ENCODE data around the gene RNF138.
"Not testable (repeated sequence)": the region's sequence is repeated elsewhere in the genome, so short reads cannot be mapped to it uniquely, and the experiment has no call there.

The RNF138 gene

GRCh38 chr18:32090831-32091230, 843 bp upstream of the RNF138 start:
- peaks cover 45% of the 10 kb centered on the region for H3K36me3 Mint-ChIP-seq
- peak overlapping the region; percentile 96 for H3K4me3 Mint-ChIP-seq
- H3K27ac Mint-ChIP-seq; H3K9me3 Mint-ChIP-seq; ATAC-seq; DNase-seq (ENCODE audit: low spot score in 2 of 2): not testable (repeated sequence)
- peaks cover 42% of the 10 kb centered on the region for H3K4me1 Mint-ChIP-seq

- Mint-ChIP-seq H3K4me1 (peaks cover 43% of the 10 kb centered on the region), H3K4me3 (peak overlapping the region; percentile 96), H3K9me3 (no peaks in the 10 kb centered on the region), H3K36me3 (peaks cover 50% of the 10 kb centered on the region), H3K27ac (peak overlapping the region; percentile 97)
- DNase-seq (ENCODE audit: low spot score in 2 of 2) (no peak), ATAC-seq (no peak)
These were observed 350 bp upstream of the RNF138 start for GRCh38 chr18:32091325-32091723.

GRCh38 chr18:32092422-32093101, 888 bp downstream of the RNF138 start:
- DNase-seq (ENCODE audit: low spot score in 2 of 2) (peak; percentile 96 to 99), ATAC-seq (peak; percentile 92)
- H3K9me3 Mint-ChIP-seq = no peaks in the 10 kb centered on the region
- peaks cover 37% of the 10 kb centered on the region for H3K4me1 Mint-ChIP-seq
- H3K36me3 Mint-ChIP-seq = peaks cover 59% of the 10 kb centered on the region
- peak overlapping the region; percentile 96 for H3K4me3 Mint-ChIP-seq
- peak overlapping the region; percentile 97 for H3K27ac Mint-ChIP-seq

GRCh38 chr18:32093102-32093511, 1.4 kb downstream of the RNF138 start:
- Mint-ChIP-seq H3K9me3 (no peaks in the 10 kb centered on the region), H3K4me3 (peak overlapping the region; percentile 96), H3K27ac (peak overlapping the region; percentile 97), H3K36me3 (peaks cover 65% of the 10 kb centered on the region), H3K4me1 (peaks cover 37% of the 10 kb centered on the region)
- peak; percentile 1 for ATAC-seq
- peak; percentile 25 to 76 for DNase-seq (ENCODE audit: low spot score in 2 of 2)

- Mint-ChIP-seq H3K9me3 (no peaks in the 10 kb centered on the region), H3K27ac (peak overlapping the region; percentile 97), H3K36me3 (peaks cover 69% of the 10 kb centered on the region), H3K4me1 (peaks cover 37% of the 10 kb centered on the region), H3K4me3 (peak overlapping the region; percentile 96)
- ATAC-seq (no peak), DNase-seq (ENCODE audit: low spot score in 2 of 2) (peak in 1 of 2 donors; percentile 56)
These were observed 1.8 kb downstream of the RNF138 start for GRCh38 chr18:32093523-32093922.

- H3K27ac Mint-ChIP-seq = peak overlapping the region; percentile 97
- ATAC-seq (no peak), DNase-seq (ENCODE audit: low spot score in 2 of 2) (peak in 1 of 2 donors; percentile 47)
- H3K9me3 Mint-ChIP-seq = no peaks in the 10 kb centered on the region
- H3K4me1 Mint-ChIP-seq = peaks cover 47% of the 10 kb centered on the region
- peak overlapping the region; percentile 96 for H3K4me3 Mint-ChIP-seq
- H3K36me3 Mint-ChIP-seq = peaks cover 82% of the 10 kb centered on the region
These were observed 3.7 kb downstream of the RNF138 start for GRCh38 chr18:32095192-32095899.

GRCh38 chr18:32095900-32096229, 4.2 kb downstream of the RNF138 start:
- peaks cover 87% of the 10 kb centered on the region for H3K36me3 Mint-ChIP-seq
- peaks cover 47% of the 10 kb centered on the region for H3K4me1 Mint-ChIP-seq
- ATAC-seq (no peak), DNase-seq (ENCODE audit: low spot score in 2 of 2) (peak in 1 of 2 donors; percentile 40)
- H3K4me3 Mint-ChIP-seq = peak overlapping the region; percentile 96
- H3K9me3 Mint-ChIP-seq = no peaks in the 10 kb centered on the region
- H3K27ac Mint-ChIP-seq = peak overlapping the region; percentile 97

GRCh38 chr18:32096946-32097345, 5.3 kb downstream of the RNF138 start:
- ATAC-seq (no peak), DNase-seq (ENCODE audit: low spot score in 2 of 2) (no peak)
- H3K36me3 Mint-ChIP-seq = peaks cover 90% of the 10 kb centered on the region
- H3K9me3 Mint-ChIP-seq = no peaks in the 10 kb centered on the region
- no peak overlapping the region for H3K27ac Mint-ChIP-seq
- peaks cover 42% of the 10 kb centered on the region for H3K4me1 Mint-ChIP-seq
- H3K4me3 Mint-ChIP-seq = no peak overlapping the region

- Mint-ChIP-seq H3K9me3 (no peaks in the 10 kb centered on the region), H3K36me3 (peaks cover 84% of the 10 kb centered on the region), H3K4me1 (peaks cover 22% of the 10 kb centered on the region), H3K27ac (no peak overlapping the region), H3K4me3 (no peak overlapping the region)
- DNase-seq (ENCODE audit: low spot score in 2 of 2) (no peak), ATAC-seq (no peak)
These were observed 12.8 kb downstream of the RNF138 start for GRCh38 chr18:32104516-32104915.

- Mint-ChIP-seq H3K4me3 (no peak overlapping the region), H3K27ac (no peak overlapping the region), H3K4me1 (peaks cover 13% of the 10 kb centered on the region), H3K9me3 (no peaks in the 10 kb centered on the region), H3K36me3 (peaks cover 93% of the 10 kb centered on the region)
- DNase-seq (ENCODE audit: low spot score in 2 of 2) (no peak), ATAC-seq (no peak)
These were observed 18.3 kb downstream of the RNF138 start for GRCh38 chr18:32110005-32110404.

GRCh38 chr18:32111706-32112105, 20.0 kb downstream of the RNF138 start:
- DNase-seq (ENCODE audit: low spot score in 2 of 2) (no peak), ATAC-seq (no peak)
- H3K27ac Mint-ChIP-seq = no peak overlapping the region
- H3K36me3 Mint-ChIP-seq = peaks cover 98% of the 10 kb centered on the region
- peaks cover 11% of the 10 kb centered on the region for H3K4me1 Mint-ChIP-seq
- no peak overlapping the region for H3K4me3 Mint-ChIP-seq
- no peaks in the 10 kb centered on the region for H3K9me3 Mint-ChIP-seq

- Mint-ChIP-seq H3K27ac (no peak overlapping the region), H3K36me3 (peaks cover 98% of the 10 kb centered on the region), H3K9me3 (no peaks in the 10 kb centered on the region), H3K4me1 (peaks cover 13% of the 10 kb centered on the region), H3K4me3 (no peak overlapping the region)
- DNase-seq (ENCODE audit: low spot score in 2 of 2) (no peak), ATAC-seq (no peak)
These were observed 21.2 kb downstream of the RNF138 start for GRCh38 chr18:32112826-32113225.

- H3K27ac Mint-ChIP-seq = no peak overlapping the region
- H3K4me1 Mint-ChIP-seq = peaks cover 13% of the 10 kb centered on the region
- ATAC-seq = no peak
- no peak for DNase-seq (ENCODE audit: low spot score in 2 of 2)
- H3K4me3 Mint-ChIP-seq = no peak overlapping the region
- H3K36me3 Mint-ChIP-seq = peaks cover 99% of the 10 kb centered on the region
- no peaks in the 10 kb centered on the region for H3K9me3 Mint-ChIP-seq
These were observed 22.7 kb downstream of the RNF138 start for GRCh38 chr18:32114293-32114942.

GRCh38 chr18:32122039-32122438, 30.4 kb downstream of the RNF138 start:
- no peak overlapping the region for H3K27ac Mint-ChIP-seq
- peaks cover 5% of the 10 kb centered on the region for H3K4me1 Mint-ChIP-seq
- peaks cover 99% of the 10 kb centered on the region for H3K36me3 Mint-ChIP-seq
- DNase-seq (ENCODE audit: low spot score in 2 of 2) (no peak), ATAC-seq (no peak)
- no peak overlapping the region for H3K4me3 Mint-ChIP-seq
- no peaks in the 10 kb centered on the region for H3K9me3 Mint-ChIP-seq

GRCh38 chr18:32126538-32126937, 34.9 kb downstream of the RNF138 start:
- Mint-ChIP-seq H3K4me3 (no peak overlapping the region), H3K4me1 (no peaks in the 10 kb centered on the region), H3K27ac (no peak overlapping the region), H3K9me3 (no peaks in the 10 kb centered on the region), H3K36me3 (peaks cover 100% of the 10 kb centered on the region)
- DNase-seq (ENCODE audit: low spot score in 2 of 2) = no peak
- no peak for ATAC-seq

GRCh38 chr18:32135625-32136024, 44.0 kb downstream of the RNF138 start:
- ATAC-seq (no peak), DNase-seq (ENCODE audit: low spot score in 2 of 2) (no peak)
- Mint-ChIP-seq H3K36me3 (peaks cover 34% of the 10 kb centered on the region), H3K9me3 (no peaks in the 10 kb centered on the region), H3K4me1 (no peaks in the 10 kb centered on the region), H3K27ac (no peak overlapping the region), H3K4me3 (no peak overlapping the region)
